ENCODE data around the gene KBTBD8.
A peak's percentile ranks its signal among the peaks of the same experiment; 100 is the strongest.

Gene KBTBD8

DNA sequence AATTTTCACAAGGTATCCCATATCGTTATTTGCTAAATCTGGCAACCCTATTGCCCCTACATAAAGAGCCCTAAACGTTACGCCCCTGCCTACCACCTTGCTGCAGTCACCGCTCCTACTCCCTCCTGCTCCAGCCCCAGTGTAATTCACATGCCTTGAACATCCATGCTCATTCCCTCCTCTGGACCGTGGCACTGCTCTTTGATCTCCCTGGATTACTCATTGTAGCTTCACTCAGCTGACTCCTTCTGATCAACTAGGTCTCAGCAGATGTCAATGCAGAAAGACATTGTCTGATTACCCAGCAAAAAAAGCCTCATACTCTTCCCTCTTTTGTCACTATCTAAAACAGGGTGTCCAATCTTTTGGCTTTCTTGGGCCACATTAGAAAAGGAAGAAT, 40.7 kb upstream of the KBTBD8 start:
- no peak overlapping the region for H3K4me3 ChIP-seq (ENCODE audit: low read depth, low read length)
- TF ChIP-seq, protein P1, sequence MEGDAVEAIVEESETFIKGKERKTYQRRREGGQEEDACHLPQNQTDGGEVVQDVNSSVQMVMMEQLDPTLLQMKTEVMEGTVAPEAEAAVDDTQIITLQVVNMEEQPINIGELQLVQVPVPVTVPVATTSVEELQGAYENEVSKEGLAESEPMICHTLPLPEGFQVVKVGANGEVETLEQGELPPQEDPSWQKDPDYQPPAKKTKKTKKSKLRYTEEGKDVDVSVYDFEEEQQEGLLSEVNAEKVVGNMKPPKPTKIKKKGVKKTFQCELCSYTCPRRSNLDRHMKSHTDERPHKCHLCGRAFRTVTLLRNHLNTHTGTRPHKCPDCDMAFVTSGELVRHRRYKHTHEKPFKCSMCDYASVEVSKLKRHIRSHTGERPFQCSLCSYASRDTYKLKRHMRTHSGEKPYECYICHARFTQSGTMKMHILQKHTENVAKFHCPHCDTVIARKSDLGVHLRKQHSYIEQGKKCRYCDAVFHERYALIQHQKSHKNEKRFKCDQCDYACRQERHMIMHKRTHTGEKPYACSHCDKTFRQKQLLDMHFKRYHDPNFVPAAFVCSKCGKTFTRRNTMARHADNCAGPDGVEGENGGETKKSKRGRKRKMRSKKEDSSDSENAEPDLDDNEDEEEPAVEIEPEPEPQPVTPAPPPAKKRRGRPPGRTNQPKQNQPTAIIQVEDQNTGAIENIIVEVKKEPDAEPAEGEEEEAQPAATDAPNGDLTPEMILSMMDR (IDR thresholded peaks at IDR 0.05; ENCODE audit: borderline replicate concordance, insufficient read depth, low read depth, low read length): no peak

DNA sequence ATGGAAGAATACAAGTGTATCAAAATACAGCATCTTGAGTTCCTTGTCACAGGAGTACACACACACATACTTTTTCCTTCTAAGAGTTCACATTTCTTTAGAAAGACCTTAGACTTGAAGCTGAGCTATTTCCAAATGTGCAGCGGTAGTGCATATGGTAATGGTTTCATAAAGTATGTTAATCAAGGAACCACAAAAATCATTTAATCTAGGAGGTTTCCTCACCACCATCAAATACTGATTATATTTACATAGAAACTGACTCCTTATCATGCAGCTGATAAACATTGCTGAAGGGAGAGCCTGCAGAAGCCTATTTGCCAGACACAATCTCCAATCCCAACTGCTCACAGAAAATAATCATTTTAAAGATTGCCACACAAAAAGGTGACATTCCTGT, 40.0 kb upstream of the KBTBD8 start:
- H3K4me3 ChIP-seq (ENCODE audit: low read depth, low read length): no peak overlapping the region
- TF ChIP-seq, protein P1 (IDR thresholded peaks at IDR 0.05; ENCODE audit: borderline replicate concordance, insufficient read depth, low read depth, low read length): no peak

DNA sequence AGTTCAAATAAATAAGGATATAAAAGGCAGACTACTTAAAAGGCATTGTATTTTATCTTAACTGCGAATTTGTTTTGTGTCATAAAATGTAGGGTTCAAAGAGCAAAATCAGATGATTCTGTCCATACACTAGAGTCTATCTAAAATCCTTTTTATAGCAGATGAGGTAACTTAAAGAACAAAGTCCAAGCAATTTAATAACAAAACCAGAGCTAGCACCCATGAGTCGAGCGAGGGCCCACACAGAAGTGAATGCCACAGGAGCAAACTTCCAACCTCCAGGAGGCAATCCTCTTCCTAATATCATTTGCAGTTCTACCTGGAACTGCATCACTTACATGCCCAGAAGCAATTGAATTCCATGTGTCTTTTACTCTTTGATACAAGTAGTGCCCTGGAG, 35.4 kb upstream of the KBTBD8 start:
- TF ChIP-seq, protein P1 (IDR thresholded peaks at IDR 0.05; ENCODE audit: borderline replicate concordance, insufficient read depth, low read depth, low read length): no peak
- no peak overlapping the region for H3K4me3 ChIP-seq (ENCODE audit: low read depth, low read length)

DNA sequence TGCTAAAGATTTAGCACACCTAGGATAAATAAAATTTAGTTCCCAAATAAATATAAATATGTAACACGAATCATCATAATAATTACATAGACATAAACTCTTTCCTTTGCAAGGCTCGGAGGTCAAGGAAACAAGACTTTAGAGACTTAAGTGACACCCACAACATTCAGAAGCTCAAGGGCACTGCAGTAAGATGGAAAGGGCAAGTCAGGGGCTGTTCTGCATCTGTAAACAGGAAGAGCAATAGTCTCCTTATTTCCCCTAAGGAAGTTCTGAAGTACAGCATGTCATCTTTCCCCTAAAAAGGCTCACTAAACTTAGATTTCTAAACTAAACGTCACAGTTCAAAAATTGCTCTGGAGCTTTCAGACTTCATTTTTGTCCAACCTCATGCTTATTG, 26.9 kb upstream of the KBTBD8 start:
- TF ChIP-seq, protein P1 (IDR thresholded peaks at IDR 0.05; ENCODE audit: borderline replicate concordance, insufficient read depth, low read depth, low read length): no peak
- no peak overlapping the region for H3K4me3 ChIP-seq (ENCODE audit: low read depth, low read length)

DNA sequence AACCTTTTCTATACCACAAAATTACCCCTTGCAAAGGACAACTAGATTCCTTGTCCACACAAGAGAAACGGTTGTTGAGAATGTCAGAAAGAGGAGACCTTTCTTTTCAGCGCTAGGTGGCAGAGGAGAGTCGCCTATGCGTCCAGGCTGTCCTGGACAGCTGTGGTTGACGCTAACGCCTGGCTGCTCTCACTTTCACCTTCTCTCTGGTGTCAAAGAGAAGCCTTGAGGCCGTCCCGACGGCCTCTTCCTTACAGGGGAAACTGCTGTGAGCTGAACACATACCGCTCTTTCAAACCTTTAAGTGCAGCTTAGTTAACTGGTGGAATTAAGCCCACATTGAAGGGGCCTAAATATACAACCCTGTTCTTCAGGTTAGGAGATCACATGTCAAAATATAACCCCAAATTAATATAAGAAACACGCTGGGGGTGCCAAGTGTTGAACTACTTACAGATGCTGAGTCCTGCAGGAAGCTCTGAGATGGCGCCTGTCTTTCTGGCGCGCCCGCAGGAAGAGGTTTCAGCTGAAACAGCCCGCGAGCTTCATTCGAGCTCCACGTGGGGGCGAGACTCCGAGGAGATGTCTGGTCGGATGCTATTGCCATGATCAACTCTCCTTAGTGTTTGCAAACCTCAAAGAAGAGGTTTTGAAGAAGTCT, 26.1 kb upstream of the KBTBD8 start:
- no peak overlapping the region for H3K4me3 ChIP-seq (ENCODE audit: low read depth, low read length)
- TF ChIP-seq, protein P1 (IDR thresholded peaks at IDR 0.05; ENCODE audit: borderline replicate concordance, insufficient read depth, low read depth, low read length): peak; percentile 84

DNA sequence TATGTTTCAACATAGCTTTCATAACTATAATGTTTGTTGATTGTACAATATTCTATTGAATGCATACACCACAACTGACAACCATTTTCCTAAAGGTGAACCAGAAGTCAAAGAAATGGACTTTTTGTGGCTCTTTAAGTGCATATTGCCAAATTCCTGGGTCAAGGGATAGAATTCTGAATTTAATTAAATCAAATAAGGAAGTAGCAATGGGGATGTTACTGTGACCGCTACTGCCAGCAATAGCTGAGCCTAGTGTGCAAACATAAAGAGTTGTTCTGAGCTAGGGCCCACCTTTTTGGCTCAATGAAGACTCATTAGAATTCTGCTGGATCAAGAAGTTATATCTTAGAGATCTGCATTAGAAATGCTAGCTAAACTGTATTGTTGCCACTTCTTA, 17.3 kb upstream of the KBTBD8 start:
- no peak overlapping the region for H3K4me3 ChIP-seq (ENCODE audit: low read depth, low read length)
- TF ChIP-seq, protein P1 (IDR thresholded peaks at IDR 0.05; ENCODE audit: borderline replicate concordance, insufficient read depth, low read depth, low read length): no peak

DNA sequence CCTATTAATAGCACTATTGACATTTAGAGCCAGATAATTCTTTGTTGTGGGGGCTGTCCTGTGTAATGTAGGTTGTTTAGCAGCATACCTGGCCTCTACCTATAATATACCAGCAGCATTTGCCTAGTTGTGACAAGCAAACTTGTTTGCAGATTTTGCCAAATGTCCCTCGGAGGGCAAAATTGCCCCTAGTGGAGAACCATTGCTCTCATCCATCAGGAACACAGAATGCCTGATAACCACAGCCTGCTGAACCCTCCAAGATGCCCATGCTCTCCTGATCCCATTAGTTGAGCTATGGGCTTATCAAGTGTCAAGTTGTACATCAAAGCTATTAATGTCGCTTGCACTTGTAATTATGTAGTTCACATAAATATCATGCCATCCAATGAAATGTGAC, 15.0 kb upstream of the KBTBD8 start:
- TF ChIP-seq, protein P1 (IDR thresholded peaks at IDR 0.05; ENCODE audit: borderline replicate concordance, insufficient read depth, low read depth, low read length): 0 out of 2 replicates have a peak, but pooled peaks have one; percentile 2
- no peak overlapping the region for H3K4me3 ChIP-seq (ENCODE audit: low read depth, low read length)
